Fibroblast of pulmonary artery (primary cell): ENCODE measurements around the gene MEGF6.

Experiments used
- DNase-seq: peaks from one replicate; pipeline ENCODE4 v3.0.0-alpha.2; 2010; ENCODE audit warnings: low read depth
- H3K4me3 ChIP-seq: replicated peaks from 2 replicates; pipeline ENCODE4 v1.5.1; 2011; ENCODE audit warnings: low read depth, mild to moderate bottlenecking, control low read depth, low read length, moderate library complexity
- CTCF ChIP-seq: IDR thresholded peaks from 2 replicates; pipeline ENCODE4 v1.5.1; 2011; ENCODE audit warnings: mild to moderate bottlenecking, control low read depth, low read length, inconsistent platforms; ENCODE audit errors: missing control alignments

The MEGF6 gene

GRCh38 chr1:3597599-3597964, 13.7 kb downstream of the MEGF6 start:
- no peak overlapping the region for H3K4me3 ChIP-seq
- no peak for DNase-seq
- TF ChIP-seq CTCF, result no peak

GRCh38 chr1:3596663-3597598, 14.4 kb downstream of the MEGF6 start:
- no peak for TF ChIP-seq CTCF
- H3K4me3 ChIP-seq, result no peak overlapping the region
- DNase-seq, result no peak

- no peak for DNase-seq
- H3K4me3 ChIP-seq, result no peak overlapping the region
- no peak for TF ChIP-seq CTCF
These were observed 15.4 kb downstream of the MEGF6 start for GRCh38 chr1:3595949-3596348.

GRCh38 chr1:3594706-3595377, 16.5 kb downstream of the MEGF6 start:
- no peak overlapping the region for H3K4me3 ChIP-seq
- TF ChIP-seq CTCF, result no peak
- no peak for DNase-seq

- no peak overlapping the region for H3K4me3 ChIP-seq
- DNase-seq, result no peak
- TF ChIP-seq CTCF, result no peak
These were observed 17.6 kb downstream of the MEGF6 start for GRCh38 chr1:3593745-3594144.

- no peak for TF ChIP-seq CTCF
- H3K4me3 ChIP-seq, result no peak overlapping the region
- DNase-seq, result no peak
These were observed 18.0 kb downstream of the MEGF6 start for GRCh38 chr1:3593334-3593733.
